ENCODE measurements around the gene COG1. TPM values are rescaled to one million over a fixed set of nuclear protein-coding genes. Genes with fewer than 3 reads are reported as not detected.

Gene COG1
- 18.6 and 21.5 TPM in 2 replicates for total RNA-seq (2014; rRNA removed; shearing (Covaris generic))

GRCh38 chr17:73192894-73193701 is at the start of gene COG1:
COG1 (plus strand) TSS chr17:73193055; CDS start chr17:73193070, 15 bp downstream.

Other genes with a start within 250 kb of the COG1 start
- 19.0 and 24.0 TPM in 2 replicates for gene SLC39A11, start 100.4 kb upstream of the COG1 start, total RNA-seq (2014; rRNA removed; shearing (Covaris generic))
- not detected in 2 replicates for gene SSTR2, start 28.0 kb upstream of the COG1 start, total RNA-seq (2014; rRNA removed; shearing (Covaris generic))
- gene CPSF4L, start 68.8 kb downstream of the COG1 start, total RNA-seq (2014; rRNA removed; shearing (Covaris generic)), result 0.30 TPM in 1 of 2 replicates, not detected in the other
- 38.9 and 43.6 TPM in 2 replicates for gene CDC42EP4, start 118.9 kb downstream of the COG1 start, total RNA-seq (2014; rRNA removed; shearing (Covaris generic))

Data from A375 (cell line).